K562 (cell line): ENCODE measurements around the gene RSU1. TPM values are rescaled to one million over a fixed set of nuclear protein-coding genes. Genes with fewer than 3 reads are reported as not detected.

Experiments used
- ATAC-seq: fragments of 200-7000 bp; cut with Tn5 transposase; 3 replicates; pipeline ENCODE4 v1.9.1; 2020; ENCODE audit warnings: moderate library complexity
- BruUV-seq: library from RNA; stranded (reverse); fragments of 400-500 nt; replicated peaks from 2 replicates; lab custom pipeline; 2021; lab: Mats Ljungman, UMichigan
- CTCF ChIA-PET: fragments of 300-600 bp; formaldehyde crosslinking; extraction: SDS; loops from one replicate; lab custom pipeline; 2021; ENCODE audit warnings: low intra/inter-chr PET ratio; lab: Yijun Ruan, JAX
- POLR2A ChIA-PET: fragments of 300-600, 350-650 bp; sonication (Branson Sonifier 250); formaldehyde crosslinking; extraction: SDS; loops from one replicate; lab custom pipeline; 2021; ENCODE audit warnings: antibody characterized with exemption, inconsistent platforms; lab: Yijun Ruan, JAX
- DNase-seq, 4 experiments: peaks; one replicate each; pipeline versions ENCODE4 v3.0.0 to v3.0.0-alpha.2; 2011 to 2018; ENCODE audit warnings: low spot score in 3 of 4, mixed read lengths in 3 of 4; ENCODE audit errors: extremely low read depth in 1 of 4
- FAIRE-seq: peaks from 2 replicates; lab custom pipeline; 2011; peaks lifted over from hg19 to GRCh38; lab: Jason Lieb, UNC
- H2AFZ ChIP-seq: 2 replicates; pipeline ENCODE4 v1.6.0; 2011; ENCODE audit warnings: low read depth, low read length, control low read depth, inconsistent platforms
- H3K27ac ChIP-seq: fragments of 200-600 bp; 3 replicates; pipeline ENCODE4 v1.8.0; 2011; ENCODE audit warnings: low read depth, mild to moderate bottlenecking, control low read depth, inconsistent platforms, low read length, moderate library complexity, mixed read lengths; ENCODE audit errors: extremely low read depth
- H3K27me3 ChIP-seq, 2 experiments: fragments of 300-600 bp in 1 of 2; 2 replicates in 1 of 2; 3 replicates in 1 of 2; pipeline versions ENCODE4 v1.6.0 to v1.8.0; 2011; ENCODE audit warnings: inconsistent platforms in 2 of 2, low read length in 2 of 2, mild to moderate bottlenecking in 1 of 2, mixed read lengths in 1 of 2, moderate library complexity in 1 of 2; ENCODE audit not compliant: control insufficient read depth in 2 of 2, insufficient read depth in 2 of 2
- H3K36me3 ChIP-seq: fragments of 300-600 bp; 3 replicates; pipeline ENCODE4 v1.8.0; 2011; ENCODE audit warnings: mild to moderate bottlenecking, low read length, inconsistent platforms; ENCODE audit not compliant: control insufficient read depth, insufficient read depth
- H3K4me1 ChIP-seq, 2 experiments: fragments of 200-600 bp in 1 of 2; replicated peaks in 1 of 2; 2 replicates in 1 of 2; 3 replicates in 1 of 2; pipeline versions ENCODE4 v1.5.1 to v1.8.0; 2011; ENCODE audit warnings: inconsistent platforms in 2 of 2, low read length in 2 of 2, mild to moderate bottlenecking in 1 of 2, mixed read lengths in 1 of 2, moderate library complexity in 1 of 2; ENCODE audit not compliant: control insufficient read depth in 2 of 2, insufficient read depth in 2 of 2
- H3K4me2 ChIP-seq: 2 replicates; pipeline ENCODE4 v1.6.1; 2011; ENCODE audit warnings: low read length, control low read depth, inconsistent platforms, mixed read lengths; ENCODE audit not compliant: insufficient read depth
- H3K4me3 ChIP-seq: fragments of 200-600 bp; sonication (generic), shearing (Covaris generic); 2 replicates; pipeline ENCODE4 v1.5.1; 2016; ENCODE audit warnings: control low read depth, inconsistent platforms
- H3K79me2 ChIP-seq: fragments of 200-600 bp; 3 replicates; pipeline ENCODE4 v1.8.0; 2011; ENCODE audit warnings: low read length, inconsistent platforms; ENCODE audit not compliant: control insufficient read depth, insufficient read depth
- H3K9ac ChIP-seq, 2 experiments: 2 replicates each; pipeline versions ENCODE4 v1.6.0 to v1.6.1; 2011; ENCODE audit warnings: low read depth in 2 of 2, low read length in 2 of 2, control low read depth in 1 of 2, inconsistent platforms in 1 of 2, mild to moderate bottlenecking in 1 of 2, mixed read lengths in 1 of 2; ENCODE audit not compliant: insufficient read depth in 1 of 2
- H3K9me1 ChIP-seq: one replicate; pipeline ENCODE4 v1.6.0; 2011; ENCODE audit warnings: inconsistent platforms, mild to moderate bottlenecking, low read length, moderate library complexity; ENCODE audit not compliant: control insufficient read depth, insufficient read depth
- H3K9me3 ChIP-seq: replicated peaks from 2 replicates; pipeline ENCODE4 v1.5.1; 2011; ENCODE audit warnings: low read depth, low read length, inconsistent platforms; ENCODE audit not compliant: control insufficient read depth, insufficient read depth
- H4K20me1 ChIP-seq: replicated peaks from 2 replicates; pipeline ENCODE4 v1.6.1; 2011; ENCODE audit warnings: low read length, inconsistent platforms, mixed read lengths; ENCODE audit not compliant: control insufficient read depth, insufficient read depth
- BACH1 ChIP-seq: fragments of 200-800 bp; sonication (Bioruptor generic); IDR thresholded peaks from 2 replicates; pipeline ENCODE4 v1.6.1; 2016; ENCODE audit warnings: missing genetic modification characterization, missing compliant biosample characterization
- CREB1 ChIP-seq, 2 experiments: sonication (generic) in 1 of 2; formaldehyde crosslinking in 1 of 2; IDR thresholded peaks; 2 replicates each; pipeline versions ENCODE4 v1.6.1 to v1.8.0; 2012 to 2022; ENCODE audit warnings: inconsistent platforms in 1 of 2, mild to moderate bottlenecking in 1 of 2, missing genetic modification reagents in 1 of 2, moderate library complexity in 1 of 2
- HNRNPL ChIP-seq: fragments of 200-400 bp; formaldehyde crosslinking; IDR thresholded peaks from 2 replicates; pipeline ENCODE4 v1.6.1; 2017; ENCODE audit warnings: low read depth, mild to moderate bottlenecking, low read length
- HOMEZ ChIP-seq: fragments of 250-450 bp; sonication (Bioruptor Pico); IDR thresholded peaks from 2 replicates; pipeline ENCODE4 v1.4.0; 2020; ENCODE audit warnings: mild to moderate bottlenecking, moderate library complexity
- KDM1A ChIP-seq, 2 experiments: fragments of 450-650 bp; IDR thresholded peaks; 2 replicates each; pipeline ENCODE4 v1.6.1; 2016; ENCODE audit warnings: mild to moderate bottlenecking in 2 of 2
- MXD1 ChIP-seq: fragments of 250-450 bp; sonication (Bioruptor Pico); IDR thresholded peaks from 2 replicates; pipeline ENCODE4 v1.8.0; 2021; ENCODE audit warnings: borderline replicate concordance, mild to moderate bottlenecking, moderate library complexity; ENCODE audit not compliant: poor library complexity, severe bottlenecking
- STAT5A ChIP-seq: IDR thresholded peaks from 2 replicates; pipeline ENCODE4 v1.6.1; 2012; ENCODE audit warnings: low read length, inconsistent platforms, borderline replicate concordance
- THAP12 ChIP-seq: fragments of 250-450 bp; sonication (Bioruptor Pico); IDR thresholded peaks from 2 replicates; pipeline ENCODE4 v1.9.0; 2021; ENCODE audit warnings: mild to moderate bottlenecking, inconsistent platforms
- ZFP1 ChIP-seq: fragments of 450-650 bp; formaldehyde crosslinking; IDR thresholded peaks from 2 replicates; pipeline ENCODE4 v1.4.0; 2020; ENCODE audit warnings: mild to moderate bottlenecking, mixed read lengths
- ZHX1 ChIP-seq: fragments of 150-350 bp; conservative IDR thresholded peaks from 2 replicates; pipeline ENCODE4 v1.6.1; 2014; ENCODE audit warnings: low read length
- ZNF12 ChIP-seq: sonication (generic); formaldehyde crosslinking; IDR thresholded peaks from 2 replicates; pipeline ENCODE4 v1.4.0; 2020; ENCODE audit warnings: mild to moderate bottlenecking, missing genetic modification reagents
- ZNF23 ChIP-seq: fragments of 250-450 bp; sonication (Bioruptor Pico); IDR thresholded peaks from 2 replicates; pipeline ENCODE4 v1.4.0; 2020; ENCODE audit warnings: mild to moderate bottlenecking
- ZNF395 ChIP-seq: fragments of 200-800 bp; sonication (Bioruptor generic); IDR thresholded peaks from 2 replicates; pipeline ENCODE4 v1.6.1; 2017; ENCODE audit warnings: missing genetic modification characterization, missing compliant biosample characterization
- WGBS: fragments of 100-300 bp; shearing (Covaris generic); methylation state at CpG from one replicate; pipeline ENCODE4 v1.1.6; 2016; ENCODE audit warnings: low coverage, mixed read lengths; ENCODE audit not compliant: insufficient coverage; ENCODE audit errors: missing lambda C conversion rate; 5-methylcytosine and 5-hydroxymethylcytosine counted together
- in situ Hi-C: fragments of 300-500 bp; cut with MboI; formaldehyde crosslinking; loops from 4 replicates; pipeline ENCODE4 v1.15.0; 2018; ENCODE audit warnings: inconsistent platforms, mixed read lengths
- intact Hi-C: fragments of 100-400 bp; cut with micrococcal nuclease; formaldehyde crosslinking; loops from 2 replicates; pipeline ENCODE4 v1.14.2; 2022
- polyA plus RNA-seq, 8 experiments: library from polyadenylated mRNA; depleted of rRNA in 4 of 8; stranded (reverse) in 5 of 8; unstranded in 3 of 8; fragments of >200 nt; fragmentation: Nextera tagmentation in 2 of 8; fragmentation: Illumina TruSeq in 1 of 8; extraction: Ambion mirVana in 2 of 8; extraction: Trizol in 1 of 8; gene quantifications; 2 replicates each; pipeline versions ENCODE4 v1.2.1 to v1.2.3, GENCODE V29; 2011 to 2014; ENCODE audit warnings: inconsistent platforms in 1 of 8, missing spikeins in 1 of 8
- total RNA-seq, 7 experiments: library from RNA; depleted of rRNA in 6 of 7; stranded (reverse); fragments of >200 nt in 6 of 7; fragmentation: Illumina TruSeq in 2 of 7; extraction: Trizol in 2 of 7; gene quantifications; 2 replicates each; pipeline versions ENCODE4 v1.2.1 to v1.2.3, GENCODE V29; 2011 to 2021; ENCODE audit warnings: low replicate concordance in 1 of 7

RSU1 gene
- total and polyA plus RNA-seq, 9 of the 15 experiments (the other 6 are each of a cell fraction or from before 2014, with no cell fraction given): 18.8 to 67.3 (median 31.5) TPM

- H3K4me1 ChIP-seq: no peaks in the 10 kb centered on the region
- POLR2A ChIA-PET: no interaction called here
- 0% methylated on average over 4 of the region's 4 CpGs for WGBS
- no peak overlapping the region for H3K9ac ChIP-seq
- no TSS peak for BruUV-seq
- intact Hi-C loops (no loop called here), in situ Hi-C loops (no loop called here)
- DNase-seq: no peak
- no peak for FAIRE-seq
- no peak for ATAC-seq
- no peaks in the 10 kb centered on the region for H3K9me1 ChIP-seq
- CTCF ChIA-PET: no interaction called here
- H3K79me2 ChIP-seq: no peaks in the 10 kb centered on the region
- no peaks in the 10 kb centered on the region for H3K36me3 ChIP-seq
- no peaks in the 10 kb centered on the region for H3K9me3 ChIP-seq
- no peak overlapping the region for H2AFZ ChIP-seq
- no peak overlapping the region for H3K4me2 ChIP-seq
- H3K27ac ChIP-seq: no peak overlapping the region
- no peaks in the 10 kb centered on the region for H4K20me1 ChIP-seq
- H3K27me3 ChIP-seq: no peaks in the 10 kb centered on the region
- H3K4me3 ChIP-seq: no peak overlapping the region
- TF ChIP-seq BACH1 (tag) (no peak), CREB1 (IDR thresholded peaks at IDR 0.05) (no peak), CREB1 (CRISPR knock-in tag; IDR thresholded peaks at IDR 0.05) (no peak), MXD1 (CRISPR knock-in tag) (no peak), ZFP1 (CRISPR knock-in tag) (no peak), THAP12 (no peak), ZHX1 (no peak), ZNF12 (CRISPR knock-in tag) (no peak), KDM1A (IDR thresholded peaks at IDR 0.05) (no peak), ZNF395 (CRISPR knock-in tag) (no peak), STAT5A (no peak), ZNF23 (no peak), HNRNPL (no peak), HOMEZ (no peak)
These were observed 246.5 kb downstream of the RSU1 start for GRCh38 chr10:16570731-16571130.
